Psoas muscle (tissue), 8 donors: Measurements from ENCODE around the gene OPN4. TPM values are rescaled to one million over a fixed set of nuclear protein-coding genes. Genes with fewer than 3 reads are reported as not detected.

ENCODE experiments used
- ATAC-seq, 4 donors: fragments of 200-7000 bp; cut with Tn5 transposase; one replicate each; pipeline ENCODE4 v1.9.1; 2020; ENCODE audit warnings: moderate library complexity in 3 of 4, mild to moderate bottlenecking in 2 of 4
- DNase-seq, 2 donors: peaks; one replicate each; pipeline ENCODE4 v3.0.0-alpha.2; 2020
- H3K27ac ChIP-seq: fragments of 200-600 bp; one replicate; pipeline ENCODE4 v1.8.0; 2022
- H3K27me3 ChIP-seq, 3 donors: fragments of 200-600 bp in 1 of 3; one replicate each; pipeline versions ENCODE4 v1.6.1 to v1.8.0; 2013 to 2022; ENCODE audit warnings: low read length in 2 of 3, mild to moderate bottlenecking in 2 of 3, moderate library complexity in 1 of 3; ENCODE audit not compliant: insufficient read depth in 3 of 3
- H3K36me3 ChIP-seq, 2 donors: fragments of 200-600 bp in 1 of 2; one replicate each; pipeline versions ENCODE4 v1.6.1 to v1.8.0; 2013 to 2022; ENCODE audit warnings: low read depth in 1 of 2, mild to moderate bottlenecking in 1 of 2, moderate library complexity in 1 of 2; ENCODE audit not compliant: insufficient read depth in 1 of 2
- H3K4me1 ChIP-seq: fragments of 200-600 bp; one replicate; pipeline ENCODE4 v1.8.0; 2022
- H3K4me3 ChIP-seq: fragments of 200-600 bp; one replicate; pipeline ENCODE4 v1.8.0; 2022; ENCODE audit warnings: mild to moderate bottlenecking
- H3K9me3 ChIP-seq: fragments of 200-600 bp; one replicate; pipeline ENCODE4 v1.8.0; 2022
- WGBS, 3 donors: extraction: QIAGEN DNeasy Blood & Tissue Kit; methylation state at CpG; one replicate each; pipeline versions ENCODE4 v1.1.6 to v1.1.7; 2013; 5-methylcytosine and 5-hydroxymethylcytosine counted together
- intact Hi-C, 2 donors: fragments of 100-400 bp; cut with DNase I; formaldehyde crosslinking; loops; one replicate each; pipeline versions ENCODE4 v1.11.0 to v1.14.2; 2022
- polyA plus RNA-seq, 3 donors: library from polyadenylated mRNA; stranded (reverse); fragments of 200-250 nt; gene quantifications; one replicate each; pipeline ENCODE4 v1.2.3, GENCODE V29; 2013
- total RNA-seq, 4 donors: library from RNA; stranded (reverse); fragmentation: NEBNext Ultra II Directional in 2 of 4; extraction: Animal tissue kit (Norgen Biotek cat#: 25700) in 2 of 4; gene quantifications; one replicate each; pipeline versions ENCODE4 v1.2.1 to v1.2.4, GENCODE V29; 2021 to 2023
- TF ChIP-seq, protein P1 (sequence below): fragments of 200-600 bp; IDR thresholded peaks from one replicate; pipeline ENCODE4 v1.8.0; 2022; ENCODE audit warnings: antibody characterized with exemption
- donor health status: healthy with polysubstance abuse.
- donor health status: DM: no; HTN: no; CAD: no; lungs with moderate emphysema.
- donor health status: Bipolar disorder and iron deficiency.
- donor health status: healthy.
- donor health status: DM: yes; HTN: yes; CAD: no.
- donor health status: DM: no; HTN: no; CAD: no.
- donor health status: DM: no; HTN: no; CAD: no.
- donor health status: DM: yes; HTN: yes; CAD: no.

OPN4 gene
- total and polyA plus RNA-seq, 7 donors: 0.12 to 0.49 (median 0.23) TPM

- ATAC-seq (no peak), DNase-seq (no peak)
- H3K36me3 ChIP-seq: peaks cover 0 to 91% of the 10 kb centered on the region in 2 donors
- H3K4me1 ChIP-seq: peaks cover 33% of the 10 kb centered on the region
- intact Hi-C loops: loop anchor here (5.0 kb wide), 1 partner anchor 203 kb away; no protein-coding TSS in a partner anchor
- no peak overlapping the region for H3K4me3 ChIP-seq
- no peaks in the 10 kb centered on the region for H3K27me3 ChIP-seq
- 18 to 32% (median 19%) methylated on average over 10 of the region's 10 CpGs for WGBS, 3 donors
- no peaks in the 10 kb centered on the region for H3K9me3 ChIP-seq
- TF ChIP-seq, protein P1, sequence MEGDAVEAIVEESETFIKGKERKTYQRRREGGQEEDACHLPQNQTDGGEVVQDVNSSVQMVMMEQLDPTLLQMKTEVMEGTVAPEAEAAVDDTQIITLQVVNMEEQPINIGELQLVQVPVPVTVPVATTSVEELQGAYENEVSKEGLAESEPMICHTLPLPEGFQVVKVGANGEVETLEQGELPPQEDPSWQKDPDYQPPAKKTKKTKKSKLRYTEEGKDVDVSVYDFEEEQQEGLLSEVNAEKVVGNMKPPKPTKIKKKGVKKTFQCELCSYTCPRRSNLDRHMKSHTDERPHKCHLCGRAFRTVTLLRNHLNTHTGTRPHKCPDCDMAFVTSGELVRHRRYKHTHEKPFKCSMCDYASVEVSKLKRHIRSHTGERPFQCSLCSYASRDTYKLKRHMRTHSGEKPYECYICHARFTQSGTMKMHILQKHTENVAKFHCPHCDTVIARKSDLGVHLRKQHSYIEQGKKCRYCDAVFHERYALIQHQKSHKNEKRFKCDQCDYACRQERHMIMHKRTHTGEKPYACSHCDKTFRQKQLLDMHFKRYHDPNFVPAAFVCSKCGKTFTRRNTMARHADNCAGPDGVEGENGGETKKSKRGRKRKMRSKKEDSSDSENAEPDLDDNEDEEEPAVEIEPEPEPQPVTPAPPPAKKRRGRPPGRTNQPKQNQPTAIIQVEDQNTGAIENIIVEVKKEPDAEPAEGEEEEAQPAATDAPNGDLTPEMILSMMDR: peak; percentile 41
- peak overlapping the region; percentile 63 for H3K27ac ChIP-seq
Measured at GRCh38 chr10:86693721-86694369, 39.5 kb downstream of the OPN4 start.

- ATAC-seq: no peak
- peak in 1 of 2 donors; percentile 25 for DNase-seq
- no peak overlapping the region for H3K4me3 ChIP-seq
- no peaks in the 10 kb centered on the region for H3K9me3 ChIP-seq
- peak overlapping the region; percentile 28 for H3K27ac ChIP-seq
- peaks cover 0 to 98% of the 10 kb centered on the region in 2 donors for H3K36me3 ChIP-seq
- TF ChIP-seq, protein P1: no peak
- peaks cover 14% of the 10 kb centered on the region for H3K4me1 ChIP-seq
- intact Hi-C loops: no loop called here
- 55 to 70% (median 61%) methylated on average over 8 to 9 of the region's 9 CpGs for WGBS, 3 donors
- H3K27me3 ChIP-seq: no peaks in the 10 kb centered on the region
Measured at GRCh38 chr10:86698207-86698940, 44.0 kb downstream of the OPN4 start.

DNA sequence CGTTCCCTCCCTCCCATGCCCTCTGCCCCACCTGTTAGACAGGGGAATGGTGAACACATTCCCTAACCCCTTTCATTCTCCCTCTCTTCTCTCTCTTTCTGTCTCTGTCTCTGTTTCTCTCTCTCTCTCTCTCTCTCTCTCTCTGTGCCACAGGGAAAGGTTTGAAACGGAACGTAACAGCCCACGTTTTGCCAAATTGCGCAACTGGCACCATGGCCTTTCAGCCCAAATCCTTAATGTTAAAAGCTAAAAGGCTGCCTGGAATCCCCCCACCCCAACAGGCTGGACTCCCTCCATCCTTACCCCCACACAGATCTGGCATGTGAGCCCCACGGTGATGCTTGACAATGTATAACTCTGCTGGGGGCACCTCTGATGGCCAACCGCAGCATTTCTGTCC is 44.8 kb downstream of the OPN4 start:
- Histone ChIP-seq H3K4me3 (no peak overlapping the region), H3K9me3 (no peaks in the 10 kb centered on the region), H3K27ac (peak overlapping the region; percentile 28), H3K36me3 (peaks cover 0 to 96% of the 10 kb centered on the region in 2 donors), H3K4me1 (peaks cover 8% of the 10 kb centered on the region), H3K27me3 (no peaks in the 10 kb centered on the region)
- TF ChIP-seq, protein P1: no peak
- intact Hi-C loops: no loop called here
- DNase-seq (peak in 1 of 2 donors; percentile 18), ATAC-seq (no peak)
- WGBS, 3 donors: 57 to 77% (median 65%) methylated on average over 7 of the region's 7 CpGs

DNA sequence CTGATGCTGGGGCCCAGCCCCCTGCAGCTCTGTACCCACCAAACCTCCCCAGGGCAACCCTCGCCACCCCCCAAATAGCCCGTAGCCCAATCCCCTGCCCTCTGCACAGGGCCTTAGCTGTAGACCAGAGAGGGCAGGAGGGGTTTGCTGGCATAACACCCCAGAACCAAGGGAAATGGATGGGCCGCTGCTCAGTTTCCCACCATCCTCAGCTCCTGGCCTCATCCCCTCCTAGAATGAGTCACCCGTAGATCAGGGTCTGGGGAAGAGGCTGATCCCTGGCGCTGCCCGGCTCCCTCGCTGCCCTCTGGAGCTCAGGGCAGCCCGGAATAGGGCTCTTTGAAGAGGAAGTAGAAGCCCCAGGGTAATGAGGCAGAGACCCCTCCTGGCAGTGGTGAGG is 45.2 kb downstream of the OPN4 start:
- Histone ChIP-seq H3K36me3 (peaks cover 0 to 92% of the 10 kb centered on the region in 2 donors), H3K27me3 (no peaks in the 10 kb centered on the region), H3K27ac (no peak overlapping the region), H3K9me3 (no peaks in the 10 kb centered on the region), H3K4me1 (peaks cover 10% of the 10 kb centered on the region), H3K4me3 (no peak overlapping the region)
- TF ChIP-seq, protein P1: no peak
- ATAC-seq (peak in 2 of 4 donors; percentile 19 to 27), DNase-seq (peak in 1 of 2 donors; percentile 44)
- intact Hi-C loops: no loop called here
- 74 to 89% (median 82%) methylated on average over 8 of the region's 8 CpGs for WGBS, 3 donors
